Ishikawa (cell line): ENCODE results near the gene NUAK1.

Experiments
- CEBPB ChIP-seq: IDR thresholded peaks from 2 replicates; pipeline ENCODE4 v1.6.1; 2012
- EP300 ChIP-seq: IDR thresholded peaks from 2 replicates; pipeline ENCODE4 v1.6.1; 2012; ENCODE audit warnings: borderline replicate concordance
- MAX ChIP-seq: IDR thresholded peaks from 2 replicates; pipeline ENCODE4 v1.6.1; 2012
- RAD21 ChIP-seq: IDR thresholded peaks from 2 replicates; pipeline ENCODE4 v1.6.1; 2012; ENCODE audit warnings: low read depth
- TCF12 ChIP-seq: IDR thresholded peaks from 2 replicates; pipeline ENCODE4 v1.6.1; 2012; ENCODE audit warnings: low read depth
- USF1 ChIP-seq: IDR thresholded peaks from 2 replicates; pipeline ENCODE4 v1.6.1; 2012
- YY1 ChIP-seq: IDR thresholded peaks from 2 replicates; pipeline ENCODE4 v1.6.1; 2012; ENCODE audit warnings: low read depth
- ZBTB7A ChIP-seq: IDR thresholded peaks from 2 replicates; pipeline ENCODE4 v1.6.1; 2012; ENCODE audit warnings: low read depth

GRCh38 chr12:106088246-106088808 lies 50.4 kb downstream of the NUAK1 start:
- no peak for TF ChIP-seq EP300
- TF ChIP-seq MAX = no peak
- no peak for TF ChIP-seq CEBPB
- no peak for TF ChIP-seq USF1
- no peak for TF ChIP-seq YY1
- TF ChIP-seq RAD21 = no peak
- TF ChIP-seq ZBTB7A = no peak
- no peak for TF ChIP-seq TCF12
